OCI-LY1 (cell line): ENCODE data around the gene WDFY4.

Experiments used
- EZH2 ChIP-seq: fragments of 200-600 bp; sonication (generic), shearing (Covaris generic); IDR thresholded peaks from 2 replicates; pipeline ENCODE4 v1.8.0; 2017; ENCODE audit warnings: borderline replicate concordance, mixed run types, mild to moderate bottlenecking, antibody characterized with exemption, low read length, moderate library complexity, mixed read lengths
- TF ChIP-seq, protein P1 (sequence below): fragments of 200-600 bp; sonication (generic), shearing (Covaris generic); IDR thresholded peaks from 2 replicates; pipeline ENCODE4 v1.5.1; 2017; ENCODE audit warnings: mild to moderate bottlenecking, antibody characterized with exemption, low read length, moderate library complexity, mixed read lengths

DNA sequence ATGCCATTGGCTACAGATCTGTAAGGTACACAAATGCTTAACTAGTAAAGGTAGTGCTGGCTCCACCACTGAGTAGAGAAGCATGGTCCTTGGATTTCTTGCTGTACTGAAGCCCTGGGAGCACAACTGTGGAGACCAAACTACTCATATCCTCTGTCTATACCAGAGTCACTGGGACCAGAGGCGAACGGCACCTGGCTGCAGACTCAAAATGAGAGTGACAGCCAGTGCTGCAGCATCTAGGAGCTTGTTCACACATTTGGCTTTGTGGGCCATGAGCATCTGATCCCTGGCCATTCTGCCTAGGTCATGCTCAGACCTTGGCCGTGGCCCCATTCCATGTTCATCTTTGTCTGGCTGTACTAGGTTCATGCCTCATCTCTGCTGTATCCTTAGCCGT, 223.1 kb downstream of the WDFY4 start:
- TF ChIP-seq, protein P1, sequence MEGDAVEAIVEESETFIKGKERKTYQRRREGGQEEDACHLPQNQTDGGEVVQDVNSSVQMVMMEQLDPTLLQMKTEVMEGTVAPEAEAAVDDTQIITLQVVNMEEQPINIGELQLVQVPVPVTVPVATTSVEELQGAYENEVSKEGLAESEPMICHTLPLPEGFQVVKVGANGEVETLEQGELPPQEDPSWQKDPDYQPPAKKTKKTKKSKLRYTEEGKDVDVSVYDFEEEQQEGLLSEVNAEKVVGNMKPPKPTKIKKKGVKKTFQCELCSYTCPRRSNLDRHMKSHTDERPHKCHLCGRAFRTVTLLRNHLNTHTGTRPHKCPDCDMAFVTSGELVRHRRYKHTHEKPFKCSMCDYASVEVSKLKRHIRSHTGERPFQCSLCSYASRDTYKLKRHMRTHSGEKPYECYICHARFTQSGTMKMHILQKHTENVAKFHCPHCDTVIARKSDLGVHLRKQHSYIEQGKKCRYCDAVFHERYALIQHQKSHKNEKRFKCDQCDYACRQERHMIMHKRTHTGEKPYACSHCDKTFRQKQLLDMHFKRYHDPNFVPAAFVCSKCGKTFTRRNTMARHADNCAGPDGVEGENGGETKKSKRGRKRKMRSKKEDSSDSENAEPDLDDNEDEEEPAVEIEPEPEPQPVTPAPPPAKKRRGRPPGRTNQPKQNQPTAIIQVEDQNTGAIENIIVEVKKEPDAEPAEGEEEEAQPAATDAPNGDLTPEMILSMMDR: no peak
- TF ChIP-seq EZH2: no peak
